WTC11 (cell line): ENCODE results near the gene SMYD3.

Source experiments
- NR3C1 ChIP-seq: sonication (generic); formaldehyde crosslinking; conservative IDR thresholded peaks from 2 replicates; pipeline ENCODE4 v1.8.1; 2023; ENCODE audit warnings: low read depth, mild to moderate bottlenecking, missing genetic modification reagents
- SP1 ChIP-seq: sonication (generic); formaldehyde crosslinking; conservative IDR thresholded peaks from 2 replicates; pipeline ENCODE4 v1.8.1; 2022; ENCODE audit warnings: missing genetic modification reagents
- ZNF219 ChIP-seq: sonication (generic); formaldehyde crosslinking; IDR thresholded peaks from 2 replicates; pipeline ENCODE4 v1.8.0; 2023; ENCODE audit warnings: missing genetic modification reagents, mild to moderate bottlenecking, borderline replicate concordance
- ZNF263 ChIP-seq: sonication (generic); formaldehyde crosslinking; IDR thresholded peaks from 2 replicates; pipeline ENCODE4 v1.8.1; 2022; ENCODE audit warnings: low read depth, mild to moderate bottlenecking, moderate library complexity, missing genetic modification reagents
- TF ChIP-seq, protein P1 (sequence below): fragments of 200-600 bp; IDR thresholded peaks from 2 replicates; pipeline ENCODE4 v1.8.0; 2022; ENCODE audit warnings: antibody characterized with exemption
- TF ChIP-seq, protein P2 (sequence below): sonication (generic); formaldehyde crosslinking; IDR thresholded peaks from 2 replicates; pipeline ENCODE4 v1.8.1; 2023; ENCODE audit warnings: mild to moderate bottlenecking, moderate library complexity, missing genetic modification reagents

DNA sequence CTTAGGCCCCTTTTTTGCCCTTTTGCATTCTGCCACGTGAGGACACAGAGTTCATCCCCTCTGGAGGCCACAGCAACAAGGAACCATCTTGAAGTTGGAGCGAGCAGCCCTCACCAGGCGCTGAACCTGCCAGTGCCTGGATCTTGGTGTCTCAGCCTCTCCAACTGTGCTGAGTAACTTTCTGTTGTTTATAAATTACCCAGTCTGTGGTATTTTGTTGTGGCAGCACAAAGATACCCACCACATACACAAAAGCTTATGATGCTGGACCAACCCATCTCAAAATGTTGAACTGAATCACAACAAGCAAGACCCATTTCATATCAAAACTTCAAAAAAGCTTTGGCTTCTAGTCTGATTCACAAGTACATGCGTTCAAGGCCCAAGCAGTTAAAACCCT, 702.4 kb downstream of the SMYD3 start:
- TF ChIP-seq, protein P1, sequence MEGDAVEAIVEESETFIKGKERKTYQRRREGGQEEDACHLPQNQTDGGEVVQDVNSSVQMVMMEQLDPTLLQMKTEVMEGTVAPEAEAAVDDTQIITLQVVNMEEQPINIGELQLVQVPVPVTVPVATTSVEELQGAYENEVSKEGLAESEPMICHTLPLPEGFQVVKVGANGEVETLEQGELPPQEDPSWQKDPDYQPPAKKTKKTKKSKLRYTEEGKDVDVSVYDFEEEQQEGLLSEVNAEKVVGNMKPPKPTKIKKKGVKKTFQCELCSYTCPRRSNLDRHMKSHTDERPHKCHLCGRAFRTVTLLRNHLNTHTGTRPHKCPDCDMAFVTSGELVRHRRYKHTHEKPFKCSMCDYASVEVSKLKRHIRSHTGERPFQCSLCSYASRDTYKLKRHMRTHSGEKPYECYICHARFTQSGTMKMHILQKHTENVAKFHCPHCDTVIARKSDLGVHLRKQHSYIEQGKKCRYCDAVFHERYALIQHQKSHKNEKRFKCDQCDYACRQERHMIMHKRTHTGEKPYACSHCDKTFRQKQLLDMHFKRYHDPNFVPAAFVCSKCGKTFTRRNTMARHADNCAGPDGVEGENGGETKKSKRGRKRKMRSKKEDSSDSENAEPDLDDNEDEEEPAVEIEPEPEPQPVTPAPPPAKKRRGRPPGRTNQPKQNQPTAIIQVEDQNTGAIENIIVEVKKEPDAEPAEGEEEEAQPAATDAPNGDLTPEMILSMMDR: no peak
- TF ChIP-seq ZNF219 (CRISPR knock-in tag) (no peak), SP1 (no peak), ZNF263 (CRISPR knock-in tag) (no peak), NR3C1 (CRISPR knock-in tag) (no peak)
- TF ChIP-seq, protein P2, sequence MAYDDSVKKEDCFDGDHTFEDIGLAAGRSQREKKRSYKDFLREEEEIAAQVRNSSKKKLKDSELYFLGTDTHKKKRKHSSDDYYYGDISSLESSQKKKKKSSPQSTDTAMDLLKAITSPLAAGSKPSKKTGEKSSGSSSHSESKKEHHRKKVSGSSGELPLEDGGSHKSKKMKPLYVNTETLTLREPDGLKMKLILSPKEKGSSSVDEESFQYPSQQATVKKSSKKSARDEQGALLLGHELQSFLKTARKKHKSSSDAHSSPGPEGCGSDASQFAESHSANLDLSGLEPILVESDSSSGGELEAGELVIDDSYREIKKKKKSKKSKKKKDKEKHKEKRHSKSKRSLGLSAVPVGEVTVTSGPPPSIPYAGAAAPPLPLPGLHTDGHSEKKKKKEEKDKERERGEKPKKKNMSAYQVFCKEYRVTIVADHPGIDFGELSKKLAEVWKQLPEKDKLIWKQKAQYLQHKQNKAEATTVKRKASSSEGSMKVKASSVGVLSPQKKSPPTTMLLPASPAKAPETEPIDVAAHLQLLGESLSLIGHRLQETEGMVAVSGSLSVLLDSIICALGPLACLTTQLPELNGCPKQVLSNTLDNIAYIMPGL: no peak
